ENCODE results near the gene AJUBA. TPM values are rescaled to one million over a fixed set of nuclear protein-coding genes. Genes with fewer than 3 reads are reported as not detected.

Gene AJUBA
- total and polyA plus RNA-seq, 2 donors (not counting 1 experiment from before 2014, with no cell fraction given): 1.6 TPM; not detected in 1

- intact Hi-C loops (cut with micrococcal nuclease): loop anchor here (2.0 kb wide), 3 partner anchors 27 to 51 kb away; partner anchors contain the start of genes AJUBA and PRMT5
- ATAC-seq (ENCODE audit: low read depth) (no peak), DNase-seq (no peak)
- ChIA-PET CTCF (interaction anchor here (0.6 to 3.8 kb wide), 16 partner anchors 9 to 523 kb away, joined by 3 to 23 read pairs (median 4); partner anchors contain the start of genes LRP10 and RBM23), POLR2A (interaction anchor here (0.6 to 1.6 kb wide), 6 partner anchors 36 to 347 kb away, joined by 3 to 7 read pairs (median 4); partner anchors contain the start of genes PPP1R3E and RBM23)
- peak overlapping the region; percentile 94 for H2AFZ ChIP-seq (ENCODE audit: insufficient read depth, low read depth, low read length, poor library complexity, severe bottlenecking)
- H3K4me1 ChIP-seq (ENCODE audit: control insufficient read depth in 2 of 2, insufficient read depth in 2 of 2, low read length in 2 of 2): peaks cover 11 to 16% of the 10 kb centered on the region in 2 donors
- peak overlapping the region; percentile 76 for H3K27ac ChIP-seq (ENCODE audit: low read length in 2 of 2)
- no peaks in the 10 kb centered on the region for H3K27me3 ChIP-seq (replicated peaks in 1 of 4; ENCODE audit: control extremely low read depth in 1 of 4, control insufficient read depth in 3 of 4, insufficient read depth in 4 of 4, low read length in 3 of 4)
- H3K27me3 Mint-ChIP-seq: no peaks in the 10 kb centered on the region
- H3K79me2 ChIP-seq (ENCODE audit: control insufficient read depth, insufficient read depth, low read length): no peaks in the 10 kb centered on the region
- TF ChIP-seq, protein P1, sequence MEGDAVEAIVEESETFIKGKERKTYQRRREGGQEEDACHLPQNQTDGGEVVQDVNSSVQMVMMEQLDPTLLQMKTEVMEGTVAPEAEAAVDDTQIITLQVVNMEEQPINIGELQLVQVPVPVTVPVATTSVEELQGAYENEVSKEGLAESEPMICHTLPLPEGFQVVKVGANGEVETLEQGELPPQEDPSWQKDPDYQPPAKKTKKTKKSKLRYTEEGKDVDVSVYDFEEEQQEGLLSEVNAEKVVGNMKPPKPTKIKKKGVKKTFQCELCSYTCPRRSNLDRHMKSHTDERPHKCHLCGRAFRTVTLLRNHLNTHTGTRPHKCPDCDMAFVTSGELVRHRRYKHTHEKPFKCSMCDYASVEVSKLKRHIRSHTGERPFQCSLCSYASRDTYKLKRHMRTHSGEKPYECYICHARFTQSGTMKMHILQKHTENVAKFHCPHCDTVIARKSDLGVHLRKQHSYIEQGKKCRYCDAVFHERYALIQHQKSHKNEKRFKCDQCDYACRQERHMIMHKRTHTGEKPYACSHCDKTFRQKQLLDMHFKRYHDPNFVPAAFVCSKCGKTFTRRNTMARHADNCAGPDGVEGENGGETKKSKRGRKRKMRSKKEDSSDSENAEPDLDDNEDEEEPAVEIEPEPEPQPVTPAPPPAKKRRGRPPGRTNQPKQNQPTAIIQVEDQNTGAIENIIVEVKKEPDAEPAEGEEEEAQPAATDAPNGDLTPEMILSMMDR (IDR thresholded peaks at IDR 0.05): no peak
- WGBS (ENCODE audit: insufficient coverage): 28% methylated on average over 14 of the region's 19 CpGs
- H3K9me3 Mint-ChIP-seq (ENCODE audit: insufficient read depth): no peaks in the 10 kb centered on the region
- H3K4me3 ChIP-seq (ENCODE audit: control extremely low read depth in 1 of 5, extremely low read depth in 1 of 5, insufficient read depth in 1 of 5, low read depth in 2 of 5, low read length in 4 of 5): peak overlapping the region; percentile 58 to 97 (median 84)
- H3K9me3 ChIP-seq (ENCODE audit: control extremely low read depth in 1 of 3, control insufficient read depth in 2 of 3, insufficient read depth in 1 of 3, low read length in 2 of 3): peaks cover 0 to 3% (median 0%) of the 10 kb centered on the region in 3 donors
- H4K20me1 ChIP-seq (ENCODE audit: control insufficient read depth, insufficient read depth, low read length, poor library complexity, severe bottlenecking): no peaks in the 10 kb centered on the region
- peak overlapping the region; percentile 85 for H3K9ac ChIP-seq (ENCODE audit: low read length)
- peak overlapping the region; percentile 86 for H3K4me2 ChIP-seq (replicated peaks; ENCODE audit: low read depth, low read length, poor library complexity, severe bottlenecking)
- H3K4me3 Mint-ChIP-seq: peak overlapping the region; percentile 93
- H3K27ac Mint-ChIP-seq: peak overlapping the region; percentile 89
- peaks cover 21% of the 10 kb centered on the region for H3K4me1 Mint-ChIP-seq
- H3K36me3 ChIP-seq (replicated peaks in 1 of 2; ENCODE audit: control extremely low read depth in 1 of 2, control insufficient read depth in 1 of 2, extremely low read depth in 1 of 2, insufficient read depth in 2 of 2, low read length in 1 of 2): peaks cover 0 to 6% of the 10 kb centered on the region in 2 experiments
Observed at GRCh38 chr14:22955702-22956569, 26.4 kb downstream of the AJUBA start.

GRCh38 chr14:22952418-22952817, 29.9 kb downstream of the AJUBA start:
- H4K20me1 ChIP-seq (ENCODE audit: control insufficient read depth, insufficient read depth, low read length, poor library complexity, severe bottlenecking): no peaks in the 10 kb centered on the region
- H3K4me2 ChIP-seq (replicated peaks; ENCODE audit: low read depth, low read length, poor library complexity, severe bottlenecking): no peak overlapping the region
- ChIA-PET CTCF (no interaction called here), POLR2A (no interaction called here)
- WGBS (ENCODE audit: insufficient coverage): 100% methylated on average over 1 of the region's 1 CpG
- H3K27me3 Mint-ChIP-seq: no peaks in the 10 kb centered on the region
- no peak overlapping the region for H3K4me3 Mint-ChIP-seq
- H3K4me3 ChIP-seq (ENCODE audit: control extremely low read depth in 1 of 5, extremely low read depth in 1 of 5, insufficient read depth in 1 of 5, low read depth in 2 of 5, low read length in 4 of 5): peak overlapping the region in 1 of 5 experiments; percentile 21
- no peak overlapping the region for H3K27ac Mint-ChIP-seq
- H3K79me2 ChIP-seq (ENCODE audit: control insufficient read depth, insufficient read depth, low read length): no peaks in the 10 kb centered on the region
- intact Hi-C loops (cut with micrococcal nuclease): no loop called here
- no peaks in the 10 kb centered on the region for H3K27me3 ChIP-seq (replicated peaks in 1 of 4; ENCODE audit: control extremely low read depth in 1 of 4, control insufficient read depth in 3 of 4, insufficient read depth in 4 of 4, low read length in 3 of 4)
- H3K9ac ChIP-seq (ENCODE audit: low read length): no peak overlapping the region
- peaks cover 10 to 14% of the 10 kb centered on the region in 2 donors for H3K4me1 ChIP-seq (ENCODE audit: control insufficient read depth in 2 of 2, insufficient read depth in 2 of 2, low read length in 2 of 2)
- no peak for ATAC-seq (ENCODE audit: low read depth)
- H3K9me3 Mint-ChIP-seq (ENCODE audit: insufficient read depth): no peaks in the 10 kb centered on the region
- no peak for DNase-seq
- TF ChIP-seq, protein P1 (IDR thresholded peaks at IDR 0.05): no peak
- no peak for TF ChIP-seq EZH2 (IDR thresholded peaks at IDR 0.05; ENCODE audit: borderline replicate concordance, insufficient read depth, low read depth, low read length, poor library complexity, severe bottlenecking)
- peaks cover 0 to 3% (median 0%) of the 10 kb centered on the region in 3 donors for H3K9me3 ChIP-seq (ENCODE audit: control extremely low read depth in 1 of 3, control insufficient read depth in 2 of 3, insufficient read depth in 1 of 3, low read length in 2 of 3)
- H2AFZ ChIP-seq (ENCODE audit: insufficient read depth, low read depth, low read length, poor library complexity, severe bottlenecking): no peak overlapping the region
- H3K36me3 ChIP-seq (replicated peaks in 1 of 2; ENCODE audit: control extremely low read depth in 1 of 2, control insufficient read depth in 1 of 2, extremely low read depth in 1 of 2, insufficient read depth in 2 of 2, low read length in 1 of 2): peaks cover 8 to 14% of the 10 kb centered on the region in 2 experiments
- no peak overlapping the region for H3K27ac ChIP-seq (ENCODE audit: low read length in 2 of 2)
- peaks cover 19% of the 10 kb centered on the region for H3K4me1 Mint-ChIP-seq

All from B cell (primary cell).